Stimulated activated naive CD8-positive, alpha-beta T cell treated with anti-CD3 and anti-CD28 coated beads, Interleukin-15, amount 100 ng/mL, for 72 hours (primary cell): Measurements from ENCODE around the gene TMEM61.
"Not testable (repeated sequence)": the region's sequence is repeated elsewhere in the genome, so short reads cannot be mapped to it uniquely, and the experiment has no call there.

ENCODE experiments used
- ATAC-seq: fragments of 150-1000 bp; cut with Tn5 transposase; 2 replicates; pipeline ENCODE4 v1.10.0; 2021; ENCODE audit warnings: mild to moderate bottlenecking, moderate library complexity
- DNase-seq, 2 donors: peaks; one replicate each; pipeline ENCODE4 v3.0.0; 2021 to 2022
- H3K27ac Mint-ChIP-seq, 2 donors: one replicate each; pipeline ENCODE4 v1.8.0; 2022; ENCODE audit warnings: mild to moderate bottlenecking in 2 of 2, mixed read lengths in 2 of 2, moderate library complexity in 2 of 2
- H3K27me3 Mint-ChIP-seq: one replicate; pipeline ENCODE4 v1.8.0; 2022; ENCODE audit warnings: mixed read lengths
- H3K4me1 Mint-ChIP-seq: one replicate; pipeline ENCODE4 v1.8.0; 2022; ENCODE audit warnings: mild to moderate bottlenecking, mixed read lengths
- H3K4me3 Mint-ChIP-seq, 2 donors: one replicate each; pipeline ENCODE4 v1.8.0; 2022; ENCODE audit warnings: mild to moderate bottlenecking in 2 of 2, mixed read lengths in 2 of 2, moderate library complexity in 1 of 2
- H3K9me3 Mint-ChIP-seq, 2 donors: one replicate each; pipeline ENCODE4 v1.8.0; 2022; ENCODE audit warnings: mixed read lengths in 2 of 2

The TMEM61 gene

DNA sequence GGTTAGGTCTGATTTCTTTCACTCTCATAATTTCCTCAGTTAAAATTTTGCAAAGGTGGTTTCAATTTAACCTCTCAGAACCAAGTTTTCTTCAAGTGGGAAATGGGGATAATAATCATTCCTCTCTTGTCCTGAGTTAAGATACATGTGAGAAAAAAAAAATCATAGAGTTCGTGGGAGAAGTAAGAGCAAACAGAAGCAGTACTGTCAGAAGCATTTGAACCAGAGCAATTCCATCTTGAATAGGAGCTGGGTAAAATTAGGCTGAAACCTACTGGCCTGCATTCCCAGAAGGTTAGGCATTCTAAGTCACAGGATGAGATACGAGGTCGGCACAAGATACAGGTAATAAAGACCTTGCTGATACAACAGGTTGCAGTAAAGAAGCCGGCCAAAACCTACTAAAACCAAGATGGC is 28.6 kb upstream of the TMEM61 start:
- Mint-ChIP-seq H3K27me3 (peaks cover 7% of the 10 kb centered on the region), H3K9me3 (no peaks in the 10 kb centered on the region), H3K27ac (no peak overlapping the region), H3K4me1 (peaks cover 15% of the 10 kb centered on the region), H3K4me3 (no peak overlapping the region)
- DNase-seq (no peak), ATAC-seq (no peak)

DNA sequence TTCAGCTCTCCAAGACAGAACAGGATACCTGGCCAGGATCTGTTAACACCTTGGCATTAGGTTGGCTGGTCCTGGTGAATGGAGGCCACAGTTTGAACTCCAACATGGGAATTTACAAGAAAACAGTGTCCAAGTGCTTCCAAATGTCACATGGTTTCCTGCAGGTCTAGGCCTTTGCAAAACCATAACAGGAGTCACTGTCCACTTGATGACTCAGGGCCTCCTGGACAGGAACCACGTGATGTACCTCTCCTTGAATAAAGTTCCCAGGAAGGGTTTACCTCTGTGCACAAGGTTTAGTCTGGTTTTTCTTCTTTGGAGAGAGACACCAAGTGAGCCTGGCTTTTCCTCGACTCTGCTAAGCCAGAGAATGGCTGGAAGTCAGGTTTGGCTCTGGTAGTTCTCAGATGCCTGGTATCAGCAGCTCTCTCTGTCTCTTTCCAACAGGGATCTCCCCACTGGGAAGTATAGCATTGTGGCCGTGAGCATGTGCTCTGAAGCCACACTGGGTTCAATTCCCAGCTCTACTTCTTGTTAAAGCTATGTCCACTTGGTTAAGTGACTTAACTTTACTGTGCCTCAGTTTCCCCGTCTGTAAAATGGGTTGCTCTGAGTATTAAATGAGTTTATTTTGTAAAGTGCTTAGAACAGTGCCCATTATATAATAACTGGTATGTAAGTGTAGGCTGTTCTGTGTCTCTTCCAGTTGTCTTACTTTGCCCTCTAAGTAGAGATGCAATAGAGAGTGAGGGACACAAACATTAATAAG is 27.3 kb upstream of the TMEM61 start:
- H3K4me3 Mint-ChIP-seq = no peak overlapping the region
- peaks cover 7 to 10% of the 10 kb centered on the region in 2 donors for H3K9me3 Mint-ChIP-seq
- no peak overlapping the region for H3K27ac Mint-ChIP-seq
- ATAC-seq (no peak), DNase-seq (no peak)
- H3K27me3 Mint-ChIP-seq = peaks cover 19% of the 10 kb centered on the region
- peaks cover 15% of the 10 kb centered on the region for H3K4me1 Mint-ChIP-seq

DNA sequence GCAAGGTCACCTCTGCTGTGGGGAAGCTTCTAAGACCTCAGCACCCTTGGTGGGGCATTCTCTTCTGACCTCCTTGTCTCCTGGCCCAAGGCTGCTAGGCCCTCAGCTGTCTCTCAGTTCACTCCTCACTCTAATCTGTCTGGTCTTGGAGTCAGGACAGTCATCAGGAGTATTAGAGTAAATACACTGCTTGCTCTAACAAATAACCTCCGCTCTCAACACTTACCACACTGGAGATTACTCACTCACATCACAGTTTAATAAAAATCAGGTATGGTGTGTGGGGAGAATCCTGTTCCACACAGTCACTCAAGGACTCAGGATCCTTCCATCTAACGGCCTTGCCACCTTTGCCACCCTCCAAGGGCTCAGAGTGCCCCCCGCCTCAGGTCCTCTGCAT is 26.6 kb upstream of the TMEM61 start:
- H3K27ac Mint-ChIP-seq = peak overlapping the region in 1 of 2 donors; percentile 65

DNA sequence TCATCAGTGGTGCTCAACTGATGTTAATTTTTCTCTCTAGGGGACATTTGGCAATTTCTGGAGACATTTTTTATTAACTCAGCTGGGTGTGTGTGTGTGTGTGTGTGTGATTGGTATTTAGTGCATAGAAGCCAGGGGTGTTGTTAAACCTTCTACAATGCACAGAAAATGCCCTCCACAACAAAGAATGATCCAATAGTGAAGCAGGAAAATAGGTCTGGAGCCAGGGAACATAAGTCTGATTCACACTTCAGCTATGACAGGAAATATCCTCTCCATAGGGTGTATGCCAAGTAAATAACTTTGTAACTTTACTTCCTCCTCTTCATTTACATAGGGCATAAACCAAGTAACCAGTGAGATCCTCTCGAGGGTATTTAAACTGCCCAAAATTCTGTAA is 25.1 kb upstream of the TMEM61 start:
- no peak for ATAC-seq
- Mint-ChIP-seq H3K4me3 (no peak overlapping the region), H3K27me3 (peaks cover 28% of the 10 kb centered on the region), H3K9me3 (peaks cover 7 to 21% of the 10 kb centered on the region in 2 donors), H3K4me1 (peaks cover 2% of the 10 kb centered on the region), H3K27ac (no peak overlapping the region)
- DNase-seq = no peak

More for the DNA sequence above, 26.6 kb upstream of the TMEM61 start:
- Mint-ChIP-seq H3K4me1 (peaks cover 14% of the 10 kb centered on the region), H3K27me3 (peaks cover 25% of the 10 kb centered on the region), H3K9me3 (peaks cover 7 to 17% of the 10 kb centered on the region in 2 donors), H3K4me3 (no peak overlapping the region)
- no peak for ATAC-seq
- no peak for DNase-seq

DNA sequence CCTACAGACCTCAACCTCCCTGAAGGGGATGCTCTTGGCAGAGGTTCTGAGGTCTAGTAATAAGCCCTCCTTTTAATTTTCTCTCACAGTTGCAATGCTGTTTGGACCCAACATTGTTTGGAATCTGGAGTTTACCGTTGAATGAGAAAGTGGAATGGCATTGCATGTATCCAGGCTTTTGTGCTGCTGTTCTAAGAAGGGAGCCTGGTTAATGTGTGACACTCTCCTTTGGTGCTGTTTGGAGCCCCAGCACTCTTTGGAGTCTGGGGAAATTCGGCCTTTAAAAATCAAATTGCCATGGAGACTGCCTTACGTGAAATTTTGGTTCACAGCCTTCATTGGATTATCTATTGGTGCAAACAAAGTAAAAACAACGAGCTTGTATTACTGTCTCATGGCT is 23.7 kb upstream of the TMEM61 start:
- peaks cover 28% of the 10 kb centered on the region for H3K27me3 Mint-ChIP-seq
- DNase-seq (no peak), ATAC-seq (no peak)
- H3K4me1 Mint-ChIP-seq = no peaks in the 10 kb centered on the region
- H3K4me3 Mint-ChIP-seq = no peak overlapping the region
- no peak overlapping the region for H3K27ac Mint-ChIP-seq
- H3K9me3 Mint-ChIP-seq = peaks cover 7 to 21% of the 10 kb centered on the region in 2 donors

DNA sequence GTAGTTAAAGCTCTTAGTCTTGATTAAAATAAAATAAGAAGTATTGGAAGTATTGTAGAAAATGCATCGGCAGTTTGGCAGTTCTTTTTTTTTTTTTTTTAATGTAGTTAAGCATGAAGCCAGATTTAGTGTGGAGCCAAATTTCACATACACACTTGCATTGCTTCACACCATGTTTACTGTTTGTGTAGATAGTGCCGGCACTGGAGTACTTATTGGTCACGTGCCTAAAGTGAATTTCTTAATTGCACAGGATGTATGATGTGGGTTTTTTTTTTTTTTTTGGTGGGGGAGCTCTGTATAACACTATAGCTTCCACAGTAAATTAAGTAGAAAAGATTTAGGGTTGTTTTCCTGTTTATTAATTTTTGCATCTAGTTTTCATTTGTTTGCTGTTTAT is 21.2 kb upstream of the TMEM61 start:
- H3K4me3 Mint-ChIP-seq = no peak overlapping the region
- no peaks in the 10 kb centered on the region for H3K4me1 Mint-ChIP-seq

DNA sequence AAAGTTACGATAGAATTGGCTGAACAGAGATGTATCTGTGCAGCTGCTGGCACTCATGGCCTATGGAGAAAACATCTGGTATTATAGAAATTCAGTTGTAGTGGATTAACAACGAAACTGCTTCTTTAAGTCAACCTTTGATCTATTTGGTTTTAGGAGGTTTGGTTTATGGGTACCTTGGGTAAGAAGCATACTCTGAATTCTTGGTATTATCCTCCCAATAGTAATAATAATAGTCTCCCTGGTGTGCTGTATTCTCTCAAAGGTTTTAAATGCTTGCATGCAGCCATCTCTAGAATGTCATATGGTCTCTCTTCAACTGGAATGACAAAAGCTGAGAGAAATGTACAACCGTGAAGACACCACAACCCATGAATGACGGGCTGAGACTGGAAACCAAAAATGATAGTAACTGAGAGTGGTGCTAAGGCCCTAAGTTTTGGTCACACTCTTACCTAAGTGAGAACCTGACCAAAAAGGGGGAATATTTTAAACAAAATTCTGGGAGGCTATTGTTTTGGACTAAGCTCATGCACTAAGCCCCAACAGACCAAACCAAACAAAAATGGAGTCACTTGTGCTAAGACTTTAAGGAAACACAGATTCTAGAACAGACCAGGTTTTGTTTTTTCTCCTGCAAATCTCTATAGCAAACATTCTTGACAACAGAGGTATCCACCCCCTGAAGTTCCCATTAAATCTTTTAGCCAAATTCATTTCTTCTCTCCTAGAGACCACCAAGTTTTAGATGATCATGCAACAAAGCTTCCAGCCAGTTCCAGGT is 17.6 kb upstream of the TMEM61 start:
- Mint-ChIP-seq H3K27ac (no peak overlapping the region), H3K4me3 (no peak overlapping the region), H3K4me1 (peaks cover 7% of the 10 kb centered on the region), H3K27me3 (peaks cover 28% of the 10 kb centered on the region), H3K9me3 (peaks cover 3 to 14% of the 10 kb centered on the region in 2 donors)
- DNase-seq (no peak), ATAC-seq (no peak)

More for the DNA sequence above, 21.2 kb upstream of the TMEM61 start:
- DNase-seq = no peak
- no peak for ATAC-seq
- H3K9me3 Mint-ChIP-seq = peaks cover 7 to 21% of the 10 kb centered on the region in 2 donors
- no peak overlapping the region for H3K27ac Mint-ChIP-seq
- H3K27me3 Mint-ChIP-seq = peaks cover 28% of the 10 kb centered on the region

DNA sequence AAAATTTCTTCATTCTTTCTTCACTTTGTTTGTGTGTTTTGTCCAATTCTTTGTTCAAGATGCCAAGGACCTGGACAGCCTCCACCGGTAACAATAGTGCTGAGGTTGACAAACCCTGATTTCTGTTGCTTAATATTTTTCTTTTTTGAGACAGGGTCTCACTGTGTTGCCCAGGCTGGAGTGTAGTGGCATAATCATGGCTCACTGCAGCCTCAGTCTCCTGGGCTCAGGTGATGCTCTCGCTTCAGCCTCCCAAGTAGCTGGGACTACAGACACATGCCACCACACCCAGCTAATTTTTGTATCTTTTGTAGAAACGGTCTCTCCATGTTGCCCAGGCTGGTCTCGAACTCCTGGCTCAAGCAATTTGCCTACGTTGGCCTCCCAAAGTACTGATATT is 16.6 kb upstream of the TMEM61 start:
- H3K9me3 Mint-ChIP-seq, H3K4me3 Mint-ChIP-seq, H3K4me1 Mint-ChIP-seq, ATAC-seq, H3K27ac Mint-ChIP-seq, DNase-seq: not testable (repeated sequence)
- H3K27me3 Mint-ChIP-seq = peaks cover 20% of the 10 kb centered on the region

DNA sequence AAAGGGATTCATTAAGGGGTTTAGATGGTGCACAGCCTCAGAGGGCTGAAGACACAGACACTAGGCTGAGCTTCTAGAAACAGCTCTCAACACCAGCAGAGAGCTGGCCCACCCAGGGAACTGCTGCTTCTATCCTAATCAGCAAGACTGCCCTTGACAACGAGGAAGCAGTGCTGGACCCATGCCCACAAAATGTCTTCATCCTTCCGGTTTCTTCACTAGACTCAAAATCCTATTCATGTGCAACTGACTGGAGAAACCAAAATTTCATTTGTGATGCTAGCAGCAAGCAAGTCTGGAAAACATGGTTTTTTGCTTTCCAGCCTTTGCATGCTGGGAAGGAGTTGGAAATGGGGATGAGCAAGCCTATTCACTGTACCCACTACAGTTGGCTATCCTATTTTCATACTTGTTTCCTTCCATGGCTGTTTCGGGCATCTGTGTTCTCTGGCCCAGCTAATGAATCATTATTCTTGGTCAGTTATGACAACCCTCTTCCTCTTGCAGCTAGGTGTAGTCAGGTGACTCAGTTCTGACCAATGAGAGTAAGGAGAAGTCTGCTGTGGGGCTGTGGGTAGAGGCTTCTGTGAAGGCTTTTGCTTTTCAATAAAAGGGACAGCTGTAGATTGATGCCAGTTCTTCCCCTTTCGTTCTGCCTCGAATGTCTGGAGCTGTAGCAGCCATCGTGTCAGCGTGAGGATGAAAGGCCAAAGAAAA is 14.6 kb upstream of the TMEM61 start:
- H3K4me3 Mint-ChIP-seq = no peak overlapping the region
- H3K27me3 Mint-ChIP-seq = peaks cover 24% of the 10 kb centered on the region
- peaks cover 7% of the 10 kb centered on the region for H3K4me1 Mint-ChIP-seq
- no peak overlapping the region for H3K27ac Mint-ChIP-seq
- H3K9me3 Mint-ChIP-seq = no peaks in the 10 kb centered on the region
- DNase-seq = no peak
- peak; percentile 78 for ATAC-seq

DNA sequence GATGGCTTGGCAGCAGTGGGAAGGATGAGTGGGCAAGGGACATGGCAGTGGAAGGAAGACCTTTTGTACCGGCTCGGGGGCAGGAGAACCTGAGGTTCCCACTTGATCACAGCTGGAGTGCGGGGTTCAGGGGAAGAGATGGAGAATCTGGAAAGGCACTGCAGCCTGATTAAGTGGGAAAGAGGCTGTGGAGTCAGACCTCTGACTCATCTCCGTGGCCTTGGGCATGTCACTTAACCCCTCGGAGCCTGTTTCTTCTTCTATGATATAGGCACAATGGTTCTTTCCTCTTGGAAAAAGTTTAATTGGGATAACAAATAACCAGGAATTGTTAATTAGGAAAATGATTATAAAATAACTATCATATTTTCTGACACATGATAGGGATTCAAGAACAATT is 13.1 kb upstream of the TMEM61 start:
- DNase-seq (no peak), ATAC-seq (no peak)
- Mint-ChIP-seq H3K27me3 (peaks cover 26% of the 10 kb centered on the region), H3K4me1 (peaks cover 14% of the 10 kb centered on the region), H3K9me3 (no peaks in the 10 kb centered on the region), H3K27ac (no peak overlapping the region), H3K4me3 (no peak overlapping the region)

DNA sequence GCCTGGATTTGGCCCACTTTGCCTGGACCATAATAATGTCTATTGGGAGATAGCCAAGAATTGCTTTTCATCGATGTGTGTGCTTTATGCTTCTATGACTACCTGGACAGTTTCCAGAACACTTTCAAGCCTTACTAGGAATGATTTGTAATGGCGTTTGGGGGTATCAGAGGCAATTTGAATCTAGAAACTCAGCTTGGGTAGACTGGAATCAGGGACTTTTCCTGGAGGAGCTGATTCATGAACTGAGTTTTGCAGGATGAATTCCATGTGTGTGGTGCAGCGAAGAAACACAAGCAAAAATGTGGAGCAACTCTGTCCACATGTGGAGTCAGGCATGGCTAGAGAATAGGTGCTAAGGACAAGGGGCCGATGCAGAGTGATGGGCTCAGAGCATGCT is 11.9 kb upstream of the TMEM61 start:
- H3K27ac Mint-ChIP-seq = no peak overlapping the region
- H3K4me3 Mint-ChIP-seq = no peak overlapping the region
- H3K4me1 Mint-ChIP-seq = peaks cover 14% of the 10 kb centered on the region
- H3K9me3 Mint-ChIP-seq = no peaks in the 10 kb centered on the region
- ATAC-seq = no peak
- peaks cover 37% of the 10 kb centered on the region for H3K27me3 Mint-ChIP-seq
- no peak for DNase-seq

DNA sequence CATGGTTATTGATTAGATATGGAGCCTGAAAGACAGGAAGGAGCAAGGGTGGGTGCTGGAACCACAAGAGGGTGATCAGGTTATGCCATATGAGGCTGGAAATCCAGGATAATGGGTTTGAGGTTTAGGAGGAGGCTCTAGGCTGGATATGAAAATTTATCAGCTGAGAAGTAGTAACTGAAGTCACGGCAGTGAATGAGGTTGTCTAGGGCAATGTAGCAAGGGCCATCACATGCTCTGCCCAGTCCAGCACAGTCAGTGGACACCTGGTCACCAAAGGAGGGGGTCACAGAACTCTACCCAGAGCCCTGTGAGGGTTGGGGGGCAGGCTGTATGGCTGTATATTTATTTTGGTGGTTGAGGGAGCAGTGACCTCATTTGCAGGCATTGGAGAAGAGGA is 10.5 kb upstream of the TMEM61 start:
- Mint-ChIP-seq H3K4me1 (peaks cover 14% of the 10 kb centered on the region), H3K9me3 (no peaks in the 10 kb centered on the region), H3K27me3 (peaks cover 49% of the 10 kb centered on the region), H3K27ac (no peak overlapping the region), H3K4me3 (no peak overlapping the region)
- ATAC-seq (no peak), DNase-seq (no peak)

DNA sequence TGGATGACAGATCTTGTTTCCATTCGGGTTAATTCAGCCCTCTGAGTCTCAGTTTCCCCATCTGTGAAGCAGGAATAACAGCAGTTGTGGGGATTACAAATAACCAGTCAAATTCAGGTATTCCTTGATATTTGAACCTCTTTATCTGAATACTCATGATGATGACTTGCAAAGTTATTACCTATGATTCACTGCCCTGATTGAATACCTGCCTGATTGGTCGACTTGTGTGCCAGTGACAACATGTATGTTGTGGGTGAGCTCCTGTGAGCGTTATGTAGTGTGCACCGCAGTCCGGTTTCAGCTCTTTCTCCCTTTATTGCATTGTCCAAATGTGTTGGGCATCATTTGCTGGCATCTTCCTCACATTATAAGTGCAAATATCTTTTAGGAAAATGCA is 9.5 kb upstream of the TMEM61 start:
- H3K27ac Mint-ChIP-seq = no peak overlapping the region
- no peak for ATAC-seq
- H3K27me3 Mint-ChIP-seq = peaks cover 49% of the 10 kb centered on the region
- peaks cover 12% of the 10 kb centered on the region for H3K4me1 Mint-ChIP-seq
- no peaks in the 10 kb centered on the region for H3K9me3 Mint-ChIP-seq
- DNase-seq = no peak
- no peak overlapping the region for H3K4me3 Mint-ChIP-seq

DNA sequence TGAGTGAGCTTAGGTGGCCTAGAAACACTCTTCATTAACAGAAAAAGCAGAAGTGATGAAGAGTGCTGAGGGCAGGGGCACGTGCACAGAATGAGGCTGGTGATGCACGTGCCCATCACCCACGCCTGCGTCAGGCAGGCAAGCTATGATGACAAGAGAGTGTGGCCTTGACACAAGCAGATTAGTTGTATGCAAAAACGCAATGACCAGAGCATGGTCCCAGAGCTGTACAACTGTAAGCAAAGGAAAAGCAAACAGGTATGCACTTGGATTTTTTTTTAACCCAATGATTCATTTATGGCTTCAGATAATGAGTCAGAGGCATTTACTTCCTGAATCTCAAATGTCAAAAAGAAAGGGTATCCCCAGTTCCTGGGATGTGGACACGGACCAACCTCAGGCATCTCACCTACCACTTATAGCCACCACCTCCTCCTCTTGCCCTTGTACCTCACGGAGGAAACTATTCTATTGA is 9.1 kb upstream of the TMEM61 start:
- Mint-ChIP-seq H3K27me3 (peaks cover 45% of the 10 kb centered on the region), H3K9me3 (no peaks in the 10 kb centered on the region), H3K4me1 (peaks cover 7% of the 10 kb centered on the region), H3K27ac (no peak overlapping the region), H3K4me3 (no peak overlapping the region)
- DNase-seq (no peak), ATAC-seq (peak; percentile 42)

DNA sequence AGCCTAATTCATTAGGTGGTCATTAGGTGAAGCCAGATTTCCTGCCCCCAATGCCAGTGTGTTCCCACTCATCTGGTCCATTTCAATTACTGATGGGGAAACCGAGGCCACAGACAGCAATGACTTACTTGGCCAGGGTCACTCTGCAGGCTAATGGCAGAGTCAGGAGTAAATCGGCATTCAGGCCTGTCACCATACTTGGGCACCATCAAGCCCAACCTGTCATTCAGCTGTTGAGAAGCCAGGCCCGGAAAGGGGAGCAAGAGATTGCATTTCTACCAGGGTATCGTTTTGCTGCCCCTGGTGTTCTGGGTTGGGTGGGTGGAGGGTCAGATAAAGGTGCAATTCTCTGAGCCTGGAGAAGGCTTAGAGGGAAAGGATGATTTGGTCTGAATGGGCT is 8.0 kb upstream of the TMEM61 start:
- DNase-seq (no peak), ATAC-seq (no peak)
- peaks cover 34% of the 10 kb centered on the region for H3K27me3 Mint-ChIP-seq
- no peak overlapping the region for H3K27ac Mint-ChIP-seq
- H3K4me3 Mint-ChIP-seq = no peak overlapping the region
- peaks cover 7% of the 10 kb centered on the region for H3K4me1 Mint-ChIP-seq
- H3K9me3 Mint-ChIP-seq = no peaks in the 10 kb centered on the region
